ENCODE data around the gene CCR3. TPM values are rescaled to one million over a fixed set of nuclear protein-coding genes. Genes with fewer than 3 reads are reported as not detected.

The CCR3 gene
- polyA plus RNA-seq, 3 donors from 2014 or later = 0.39 TPM; not detected in 2

GRCh38 chr3:46208167-46208704, 34.0 kb upstream of the CCR3 start, which contains the start of gene CCR1:
TSS of gene CCR1 (minus strand) at chr3:46208313. CDS start at chr3:46204313, 4,000 bp downstream.
- peak; percentile 70 to 72 (median 71) for DNase-seq
- peaks cover 0 to 1% (median 0%) of the 10 kb centered on the region in 3 donors for H3K27me3 Mint-ChIP-seq (ENCODE audit: low read depth in 3 of 3)
- H3K4me3 Mint-ChIP-seq = peak within 1 kb of the TSS; percentile 85 to 94 (median 89)
- peak within 1 kb of the TSS; percentile 85 to 93 (median 91) for H3K27ac Mint-ChIP-seq
- H3K36me3 Mint-ChIP-seq = peaks cover 7 to 15% (median 8%) of the 10 kb centered on the region in 3 donors
- peaks cover 51 to 63% of the 10 kb centered on the region in 2 donors for H3K4me1 Mint-ChIP-seq
- H3K9me3 Mint-ChIP-seq = no peaks in the 10 kb centered on the region

- H3K4me3 Mint-ChIP-seq = peak overlapping the region in 3 of 5 donors; percentile 19 to 88 (median 33)
- no peaks in the 10 kb centered on the region for H3K9me3 Mint-ChIP-seq
- H3K27ac Mint-ChIP-seq = peak overlapping the region; percentile 80 to 93 (median 90)
- H3K4me1 Mint-ChIP-seq = peaks cover 49 to 55% of the 10 kb centered on the region in 2 donors
- no peak for DNase-seq
- peaks cover 0 to 7% (median 0%) of the 10 kb centered on the region in 3 donors for H3K36me3 Mint-ChIP-seq
- peaks cover 0 to 1% (median 0%) of the 10 kb centered on the region in 3 donors for H3K27me3 Mint-ChIP-seq (ENCODE audit: low read depth in 3 of 3)
Observed at GRCh38 chr3:46209053-46209452, 33.2 kb upstream of the CCR3 start.

- peaks cover 46 to 47% of the 10 kb centered on the region in 2 donors for H3K4me1 Mint-ChIP-seq
- H3K27ac Mint-ChIP-seq = peak overlapping the region in 5 of 6 donors; percentile 36 to 93 (median 80)
- H3K36me3 Mint-ChIP-seq = peaks cover 0 to 5% (median 0%) of the 10 kb centered on the region in 3 donors
- DNase-seq = no peak
- no peak overlapping the region for H3K4me3 Mint-ChIP-seq
- H3K27me3 Mint-ChIP-seq (ENCODE audit: low read depth in 3 of 3) = peaks cover 0 to 1% (median 0%) of the 10 kb centered on the region in 3 donors
- no peaks in the 10 kb centered on the region for H3K9me3 Mint-ChIP-seq
Observed at GRCh38 chr3:46209746-46210470, 32.4 kb upstream of the CCR3 start.

GRCh38 chr3:46212101-46212500, 30.2 kb upstream of the CCR3 start:
- Mint-ChIP-seq H3K27ac (no peak overlapping the region), H3K4me1 (peaks cover 24 to 25% of the 10 kb centered on the region in 2 donors), H3K36me3 (peaks cover 0 to 3% (median 0%) of the 10 kb centered on the region in 3 donors), H3K27me3 (ENCODE audit: low read depth in 3 of 3) (peaks cover 0 to 1% (median 0%) of the 10 kb centered on the region in 3 donors), H3K4me3 (no peak overlapping the region), H3K9me3 (no peaks in the 10 kb centered on the region)
- DNase-seq = no peak

- Mint-ChIP-seq H3K27ac (no peak overlapping the region), H3K36me3 (no peaks in the 10 kb centered on the region), H3K4me1 (peaks cover 13 to 14% of the 10 kb centered on the region in 2 donors), H3K4me3 (no peak overlapping the region), H3K9me3 (no peaks in the 10 kb centered on the region), H3K27me3 (ENCODE audit: low read depth in 3 of 3) (peaks cover 0 to 1% (median 0%) of the 10 kb centered on the region in 3 donors)
- peak; percentile 22 to 42 (median 32) for DNase-seq
Observed at GRCh38 chr3:46213201-46213600, 29.1 kb upstream of the CCR3 start.

GRCh38 chr3:46214751-46215352, 27.4 kb upstream of the CCR3 start:
- Mint-ChIP-seq H3K4me3 (no peak overlapping the region), H3K27ac (no peak overlapping the region)
- DNase-seq = no peak

GRCh38 chr3:46215810-46216414, 26.3 kb upstream of the CCR3 start:
- H3K27me3 Mint-ChIP-seq (ENCODE audit: low read depth in 3 of 3) = peaks cover 0 to 4% (median 2%) of the 10 kb centered on the region in 3 donors
- H3K4me3 Mint-ChIP-seq = no peak overlapping the region
- DNase-seq = no peak
- H3K36me3 Mint-ChIP-seq = peaks cover 0 to 7% (median 3%) of the 10 kb centered on the region in 3 donors
- no peaks in the 10 kb centered on the region for H3K4me1 Mint-ChIP-seq
- no peak overlapping the region for H3K27ac Mint-ChIP-seq
- no peaks in the 10 kb centered on the region for H3K9me3 Mint-ChIP-seq

More at GRCh38 chr3:46214751-46215352, 27.4 kb upstream of the CCR3 start:
- Mint-ChIP-seq H3K9me3 (no peaks in the 10 kb centered on the region), H3K27me3 (ENCODE audit: low read depth in 3 of 3) (peaks cover 0 to 2% (median 1%) of the 10 kb centered on the region in 3 donors), H3K36me3 (peaks cover 0 to 6% (median 3%) of the 10 kb centered on the region in 3 donors), H3K4me1 (no peaks in the 10 kb centered on the region)

GRCh38 chr3:46218196-46218709, 24.0 kb upstream of the CCR3 start:
- Mint-ChIP-seq H3K9me3 (no peaks in the 10 kb centered on the region), H3K4me1 (no peaks in the 10 kb centered on the region), H3K4me3 (no peak overlapping the region), H3K27me3 (ENCODE audit: low read depth in 3 of 3) (peaks cover 0 to 6% (median 2%) of the 10 kb centered on the region in 3 donors), H3K27ac (no peak overlapping the region), H3K36me3 (peaks cover 0 to 7% (median 3%) of the 10 kb centered on the region in 3 donors)
- DNase-seq = no peak

- DNase-seq = no peak
- H3K27ac Mint-ChIP-seq = no peak overlapping the region
- H3K4me1 Mint-ChIP-seq = no peaks in the 10 kb centered on the region
- H3K27me3 Mint-ChIP-seq (ENCODE audit: low read depth in 3 of 3) = peaks cover 0 to 6% (median 2%) of the 10 kb centered on the region in 3 donors
- H3K9me3 Mint-ChIP-seq = no peaks in the 10 kb centered on the region
- H3K36me3 Mint-ChIP-seq = peaks cover 0 to 7% (median 3%) of the 10 kb centered on the region in 3 donors
- H3K4me3 Mint-ChIP-seq = no peak overlapping the region
Observed at GRCh38 chr3:46221391-46221790, 20.9 kb upstream of the CCR3 start.

GRCh38 chr3:46221938-46222337, 20.3 kb upstream of the CCR3 start:
- peaks cover 0 to 6% (median 2%) of the 10 kb centered on the region in 3 donors for H3K27me3 Mint-ChIP-seq (ENCODE audit: low read depth in 3 of 3)
- peaks cover 0 to 7% (median 3%) of the 10 kb centered on the region in 3 donors for H3K36me3 Mint-ChIP-seq
- H3K9me3 Mint-ChIP-seq = no peaks in the 10 kb centered on the region
- H3K27ac Mint-ChIP-seq = no peak overlapping the region
- DNase-seq = no peak
- H3K4me3 Mint-ChIP-seq = no peak overlapping the region
- no peaks in the 10 kb centered on the region for H3K4me1 Mint-ChIP-seq

GRCh38 chr3:46222435-46223161, 19.7 kb upstream of the CCR3 start:
- Mint-ChIP-seq H3K4me1 (no peaks in the 10 kb centered on the region), H3K4me3 (no peak overlapping the region), H3K27me3 (ENCODE audit: low read depth in 3 of 3) (peaks cover 0 to 7% (median 2%) of the 10 kb centered on the region in 3 donors), H3K36me3 (peaks cover 0 to 7% (median 3%) of the 10 kb centered on the region in 3 donors), H3K9me3 (no peaks in the 10 kb centered on the region), H3K27ac (no peak overlapping the region)
- DNase-seq = no peak

GRCh38 chr3:46228260-46229242, 13.7 kb upstream of the CCR3 start:
- H3K4me3 Mint-ChIP-seq = peak overlapping the region in 2 of 5 donors; percentile 8 to 18
- H3K4me1 Mint-ChIP-seq = peaks cover 13 to 15% of the 10 kb centered on the region in 2 donors
- peak overlapping the region in 1 of 6 donors; percentile 23 for H3K27ac Mint-ChIP-seq
- peak in 1 of 3 donors; percentile 16 for DNase-seq
- H3K27me3 Mint-ChIP-seq (ENCODE audit: low read depth in 3 of 3) = peaks cover 0 to 7% (median 2%) of the 10 kb centered on the region in 3 donors
- H3K9me3 Mint-ChIP-seq = no peaks in the 10 kb centered on the region
- no peaks in the 10 kb centered on the region for H3K36me3 Mint-ChIP-seq
